Thyroid gland (tissue), 4 donors: ENCODE results near the gene CSF2RB.

Experiments used
- POLR2A ChIP-seq, 2 donors: fragments of 450-650 bp; IDR thresholded peaks; one replicate each; pipeline ENCODE4 v1.6.1; 2017; ENCODE audit warnings: antibody characterized with exemption in 2 of 2, mild to moderate bottlenecking in 2 of 2, moderate library complexity in 1 of 2
- TF ChIP-seq, protein P1 (sequence below), 6 experiments: fragments of 200-600 bp in 3 of 6; fragments of 450-650 bp in 3 of 6; sonication (generic) in 3 of 6; IDR thresholded peaks; one replicate each; pipeline ENCODE4 v1.5.1; 2016 to 2019; ENCODE audit warnings: antibody characterized with exemption in 6 of 6, mild to moderate bottlenecking in 2 of 6, inconsistent platforms in 1 of 6, moderate library complexity in 1 of 6

DNA sequence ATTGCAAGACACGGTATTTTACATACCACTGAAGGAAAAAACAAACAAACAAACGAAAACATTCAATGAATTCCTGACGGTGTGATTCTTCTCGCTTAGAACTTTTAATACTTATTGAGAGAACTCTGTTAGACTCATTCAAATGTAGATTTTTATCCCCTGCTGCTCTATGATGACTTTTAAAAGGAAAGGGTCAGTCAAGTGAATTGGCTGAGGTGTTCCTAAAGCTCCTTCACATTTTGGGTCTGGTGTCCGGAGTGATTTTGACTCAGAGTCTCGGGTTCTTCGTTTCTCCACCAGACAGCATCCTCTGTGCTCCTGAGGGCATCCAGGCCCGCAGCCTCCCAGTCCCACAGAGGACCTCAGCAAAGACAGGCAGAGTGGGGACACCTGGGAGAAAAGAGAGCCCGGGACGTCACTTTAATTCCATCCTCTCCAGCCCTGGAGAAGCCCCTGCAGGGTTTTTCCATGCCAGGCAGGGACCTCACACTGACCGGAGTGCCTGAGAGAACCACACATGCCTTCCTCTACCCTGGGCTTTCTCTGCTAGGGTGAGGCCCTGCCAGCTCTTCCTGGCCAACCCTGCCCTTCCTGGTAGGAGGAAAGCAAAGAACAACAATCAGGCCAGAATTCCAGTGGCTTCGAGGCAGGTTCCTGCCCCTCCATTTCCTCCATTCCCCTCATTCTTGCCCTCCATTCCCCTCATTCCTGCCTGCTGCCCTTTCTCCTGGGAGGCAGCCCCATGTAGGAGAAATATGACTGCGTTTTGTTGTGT, 1.4 kb upstream of the CSF2RB start:
- TF ChIP-seq POLR2A (IDR thresholded peaks at IDR 0.05), result no peak
- TF ChIP-seq, protein P1, sequence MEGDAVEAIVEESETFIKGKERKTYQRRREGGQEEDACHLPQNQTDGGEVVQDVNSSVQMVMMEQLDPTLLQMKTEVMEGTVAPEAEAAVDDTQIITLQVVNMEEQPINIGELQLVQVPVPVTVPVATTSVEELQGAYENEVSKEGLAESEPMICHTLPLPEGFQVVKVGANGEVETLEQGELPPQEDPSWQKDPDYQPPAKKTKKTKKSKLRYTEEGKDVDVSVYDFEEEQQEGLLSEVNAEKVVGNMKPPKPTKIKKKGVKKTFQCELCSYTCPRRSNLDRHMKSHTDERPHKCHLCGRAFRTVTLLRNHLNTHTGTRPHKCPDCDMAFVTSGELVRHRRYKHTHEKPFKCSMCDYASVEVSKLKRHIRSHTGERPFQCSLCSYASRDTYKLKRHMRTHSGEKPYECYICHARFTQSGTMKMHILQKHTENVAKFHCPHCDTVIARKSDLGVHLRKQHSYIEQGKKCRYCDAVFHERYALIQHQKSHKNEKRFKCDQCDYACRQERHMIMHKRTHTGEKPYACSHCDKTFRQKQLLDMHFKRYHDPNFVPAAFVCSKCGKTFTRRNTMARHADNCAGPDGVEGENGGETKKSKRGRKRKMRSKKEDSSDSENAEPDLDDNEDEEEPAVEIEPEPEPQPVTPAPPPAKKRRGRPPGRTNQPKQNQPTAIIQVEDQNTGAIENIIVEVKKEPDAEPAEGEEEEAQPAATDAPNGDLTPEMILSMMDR (IDR thresholded peaks at IDR 0.05), result no peak
